Suprapubic skin (tissue), 4 donors: ENCODE measurements around the gene KCND3. TPM values are rescaled to one million over a fixed set of nuclear protein-coding genes. Genes with fewer than 3 reads are reported as not detected.
"Not testable (repeated sequence)": the region's sequence is repeated elsewhere in the genome, so short reads cannot be mapped to it uniquely, and the experiment has no call there.

ENCODE experiments used
- DNase-seq, 2 donors: peaks; one replicate each; pipeline ENCODE4 v3.0.0-alpha.2; 2019; ENCODE audit warnings: low spot score in 2 of 2
- H3K27ac ChIP-seq: fragments of 200-600 bp; sonication (generic); one replicate; pipeline ENCODE4 v1.5.1; 2019
- H3K27me3 ChIP-seq: fragments of 200-600 bp; sonication (generic); one replicate; pipeline ENCODE4 v1.5.1; 2019
- H3K36me3 ChIP-seq: fragments of 200-600 bp; sonication (generic); one replicate; pipeline ENCODE4 v1.5.1; 2019
- H3K4me1 ChIP-seq: fragments of 200-600 bp; sonication (generic); one replicate; pipeline ENCODE4 v1.5.1; 2019
- H3K4me3 ChIP-seq: fragments of 200-600 bp; sonication (generic); one replicate; pipeline ENCODE4 v1.5.1; 2019; ENCODE audit warnings: mild to moderate bottlenecking
- H3K9me3 ChIP-seq: fragments of 200-600 bp; sonication (generic); one replicate; pipeline ENCODE4 v1.5.1; 2019
- EP300 ChIP-seq: sonication (generic); formaldehyde crosslinking; IDR thresholded peaks from one replicate; pipeline ENCODE4 v1.6.1; 2017; ENCODE audit warnings: antibody characterized with exemption
- POLR2A ChIP-seq, 2 donors: fragments of 450-650 bp; IDR thresholded peaks; one replicate each; pipeline ENCODE4 v1.6.1; 2017; ENCODE audit warnings: antibody characterized with exemption in 2 of 2, mild to moderate bottlenecking in 2 of 2, moderate library complexity in 2 of 2
- POLR2AphosphoS5 ChIP-seq, 3 donors: sonication (generic); formaldehyde crosslinking; IDR thresholded peaks; one replicate each; pipeline ENCODE4 v1.6.1; 2017; ENCODE audit warnings: antibody characterized with exemption in 3 of 3
- WGBS: methylation state at CpG from one replicate; pipeline ENCODE4 v1.1.5; 2018; 5-methylcytosine and 5-hydroxymethylcytosine counted together
- total RNA-seq, 4 donors: library from RNA; depleted of rRNA; stranded (reverse); fragments of >200 nt; gene quantifications; one replicate each; pipeline ENCODE4 v1.1.0, GENCODE V29; 2016
- TF ChIP-seq, protein P1 (sequence below), 2 donors: fragments of 200-600 bp in 1 of 2; fragments of 450-650 bp in 1 of 2; sonication (generic) in 1 of 2; IDR thresholded peaks; one replicate each; pipeline ENCODE4 v1.5.1; 2016 to 2019; ENCODE audit warnings: antibody characterized with exemption in 2 of 2, mild to moderate bottlenecking in 1 of 2, moderate library complexity in 1 of 2

The KCND3 gene
- total RNA-seq, 4 donors from 2014 or later = 6.8 to 11.4 (median 10.2) TPM

DNA sequence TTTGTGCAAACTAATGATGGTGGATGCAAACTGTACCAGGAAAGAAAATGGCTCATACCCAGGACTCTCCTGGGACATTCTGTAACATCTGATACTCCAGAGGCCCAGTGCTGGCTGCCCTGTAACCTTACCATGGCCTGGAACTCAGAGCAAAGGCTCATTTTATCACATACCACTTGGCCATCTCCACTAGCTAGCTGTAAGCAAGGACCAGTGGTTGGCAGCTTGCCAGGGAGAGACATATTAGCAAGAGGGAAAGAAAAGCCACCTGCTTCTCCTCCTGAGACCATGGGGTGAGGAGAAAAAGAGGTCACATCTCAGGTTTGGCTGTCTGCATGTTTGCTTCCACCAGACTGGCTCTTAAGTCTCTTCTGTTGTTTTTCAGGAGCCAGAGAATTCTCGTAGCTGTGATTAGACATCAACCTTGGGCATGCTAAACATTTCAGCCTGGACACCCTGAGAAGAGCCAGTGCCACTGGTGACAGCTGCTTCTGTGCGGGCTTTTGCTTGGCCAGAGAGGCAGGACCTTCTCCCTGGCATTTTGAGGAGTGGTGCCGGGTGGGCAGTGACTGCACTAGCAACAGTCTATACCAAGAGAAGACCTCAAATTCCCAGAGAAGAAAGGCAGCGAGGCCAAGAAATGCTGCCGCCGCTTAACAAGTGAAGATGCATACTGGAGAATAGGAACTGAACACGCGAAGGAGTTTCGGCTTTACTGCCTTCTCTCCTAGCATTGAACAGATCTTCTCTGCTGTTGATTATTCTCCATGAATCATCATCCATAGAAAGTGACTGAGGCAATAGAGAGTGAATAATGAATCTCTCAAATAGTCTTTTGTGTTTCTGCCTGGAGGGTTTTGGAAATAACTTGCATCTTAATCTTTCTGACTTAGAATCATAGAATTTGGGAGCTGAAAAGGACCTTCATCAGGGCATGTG, 243.5 kb downstream of the KCND3 start:
- Histone ChIP-seq H3K27ac (no peak overlapping the region), H3K36me3 (no peaks in the 10 kb centered on the region), H3K9me3 (no peaks in the 10 kb centered on the region), H3K4me1 (no peaks in the 10 kb centered on the region), H3K4me3 (no peak overlapping the region), H3K27me3 (no peaks in the 10 kb centered on the region)
- WGBS = 91% methylated on average over 9 of the region's 9 CpGs
- no peak for DNase-seq
- TF ChIP-seq EP300 (no peak), POLR2A (IDR thresholded peaks at IDR 0.05) (no peak), POLR2AphosphoS5 (IDR thresholded peaks at IDR 0.05) (no peak)
- TF ChIP-seq, protein P1, sequence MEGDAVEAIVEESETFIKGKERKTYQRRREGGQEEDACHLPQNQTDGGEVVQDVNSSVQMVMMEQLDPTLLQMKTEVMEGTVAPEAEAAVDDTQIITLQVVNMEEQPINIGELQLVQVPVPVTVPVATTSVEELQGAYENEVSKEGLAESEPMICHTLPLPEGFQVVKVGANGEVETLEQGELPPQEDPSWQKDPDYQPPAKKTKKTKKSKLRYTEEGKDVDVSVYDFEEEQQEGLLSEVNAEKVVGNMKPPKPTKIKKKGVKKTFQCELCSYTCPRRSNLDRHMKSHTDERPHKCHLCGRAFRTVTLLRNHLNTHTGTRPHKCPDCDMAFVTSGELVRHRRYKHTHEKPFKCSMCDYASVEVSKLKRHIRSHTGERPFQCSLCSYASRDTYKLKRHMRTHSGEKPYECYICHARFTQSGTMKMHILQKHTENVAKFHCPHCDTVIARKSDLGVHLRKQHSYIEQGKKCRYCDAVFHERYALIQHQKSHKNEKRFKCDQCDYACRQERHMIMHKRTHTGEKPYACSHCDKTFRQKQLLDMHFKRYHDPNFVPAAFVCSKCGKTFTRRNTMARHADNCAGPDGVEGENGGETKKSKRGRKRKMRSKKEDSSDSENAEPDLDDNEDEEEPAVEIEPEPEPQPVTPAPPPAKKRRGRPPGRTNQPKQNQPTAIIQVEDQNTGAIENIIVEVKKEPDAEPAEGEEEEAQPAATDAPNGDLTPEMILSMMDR (IDR thresholded peaks at IDR 0.05) = no peak

GRCh38 chr1:111743679-111744101, 245.8 kb downstream of the KCND3 start:
- no peak for DNase-seq
- Histone ChIP-seq H3K36me3 (no peaks in the 10 kb centered on the region), H3K4me1 (peaks cover 14% of the 10 kb centered on the region), H3K27me3 (no peaks in the 10 kb centered on the region), H3K4me3 (no peak overlapping the region), H3K9me3 (no peaks in the 10 kb centered on the region), H3K27ac (no peak overlapping the region)
- no peak for TF ChIP-seq POLR2A (IDR thresholded peaks at IDR 0.05)
- TF ChIP-seq, protein P1 (IDR thresholded peaks at IDR 0.05) = no peak
- TF ChIP-seq EP300 = no peak
- no peak for TF ChIP-seq POLR2AphosphoS5 (IDR thresholded peaks at IDR 0.05)
- 83% methylated on average over 3 of the region's 3 CpGs for WGBS

DNA sequence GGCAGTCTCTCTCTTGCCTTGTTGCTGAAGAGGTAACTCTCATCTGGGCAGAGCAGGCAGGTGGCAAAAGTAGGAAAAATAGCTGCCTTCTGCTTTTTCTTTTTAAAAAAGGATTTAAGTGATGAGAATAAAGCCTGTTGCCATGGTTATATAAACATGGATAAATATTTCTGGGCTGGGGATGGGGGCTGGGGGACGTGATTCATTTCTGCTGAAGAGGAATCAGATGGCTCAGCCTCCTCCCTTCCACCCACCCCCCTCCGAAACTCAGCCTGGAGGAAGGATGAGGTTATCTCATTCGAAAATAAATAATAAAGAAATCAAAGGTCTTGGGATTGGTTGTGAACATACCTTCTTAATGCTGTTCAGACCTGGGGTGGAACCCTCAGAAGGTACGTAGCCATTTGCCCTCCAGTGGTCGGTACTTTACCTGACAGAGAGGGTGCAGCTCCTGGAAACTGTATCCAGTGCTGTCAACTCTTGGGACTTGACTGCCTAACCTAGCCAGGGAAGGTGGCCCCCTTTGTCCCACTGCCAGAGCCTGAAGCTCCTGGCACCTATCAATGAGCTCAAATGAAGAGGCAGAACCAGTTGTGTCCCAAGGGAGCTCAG, 246.4 kb downstream of the KCND3 start:
- Histone ChIP-seq H3K36me3 (no peaks in the 10 kb centered on the region), H3K4me3 (no peak overlapping the region), H3K4me1 (peaks cover 20% of the 10 kb centered on the region), H3K9me3 (no peaks in the 10 kb centered on the region), H3K27ac (no peak overlapping the region), H3K27me3 (no peaks in the 10 kb centered on the region)
- WGBS = 62% methylated on average over 5 of the region's 5 CpGs
- TF ChIP-seq, protein P1 (IDR thresholded peaks at IDR 0.05) = no peak
- TF ChIP-seq POLR2A (IDR thresholded peaks at IDR 0.05) = no peak
- no peak for TF ChIP-seq POLR2AphosphoS5 (IDR thresholded peaks at IDR 0.05)
- no peak for TF ChIP-seq EP300
- no peak for DNase-seq

- WGBS = 96% methylated on average over 14 of the region's 14 CpGs
- DNase-seq, H3K27me3 ChIP-seq, H3K36me3 ChIP-seq, H3K27ac ChIP-seq, H3K9me3 ChIP-seq, H3K4me3 ChIP-seq: not testable (repeated sequence)
- H3K4me1 ChIP-seq = peaks cover 28% of the 10 kb centered on the region
These were observed 247.2 kb downstream of the KCND3 start for GRCh38 chr1:111742292-111742691.

GRCh38 chr1:111739925-111740765, 249.3 kb downstream of the KCND3 start:
- peak in 1 of 2 donors; percentile 83 for DNase-seq
- WGBS = 6% methylated on average over 39 of the region's 63 CpGs

More at GRCh38 chr1:111739925-111740765, 249.3 kb downstream of the KCND3 start:
- peaks cover 41% of the 10 kb centered on the region for H3K4me1 ChIP-seq
- H3K4me3 ChIP-seq = peak overlapping the region; percentile 72
- no peak for TF ChIP-seq EP300
- peak overlapping the region; percentile 93 for H3K27ac ChIP-seq
- H3K27me3 ChIP-seq = no peaks in the 10 kb centered on the region
- H3K9me3 ChIP-seq = no peaks in the 10 kb centered on the region
- H3K36me3 ChIP-seq = no peaks in the 10 kb centered on the region
